GM21723 (cell line): ENCODE data around the gene KCNK3.

Experiments used
- ATAC-seq: cut with Tn5 transposase; IDR thresholded peaks from one replicate; pipeline ENCODE4 v1.9.1; 2021; ENCODE audit warnings: mild to moderate bottlenecking, moderate library complexity; ENCODE audit not compliant: unreplicated experiment

The KCNK3 gene

GRCh38 chr2:26772064-26773001, 79.8 kb downstream of the KCNK3 start:
- no peak for ATAC-seq

GRCh38 chr2:26776195-26776800, 83.8 kb downstream of the KCNK3 start:
- ATAC-seq = no peak

GRCh38 chr2:26778098-26778497, 85.6 kb downstream of the KCNK3 start:
- ATAC-seq = no peak

- ATAC-seq = no peak
Measured at GRCh38 chr2:26778507-26778906, 86.0 kb downstream of the KCNK3 start.

GRCh38 chr2:26780203-26780760, 87.8 kb downstream of the KCNK3 start:
- no peak for ATAC-seq
